Mammary microvascular endothelial cell (primary cell): Measurements from ENCODE around the gene LHX2. TPM values are rescaled to one million over a fixed set of nuclear protein-coding genes. Genes with fewer than 3 reads are reported as not detected.

Experiments used
- total RNA-seq: library from RNA; depleted of rRNA; stranded (reverse); fragments of >200 nt; gene quantifications from 2 replicates; pipeline ENCODE4 v1.2.3, GENCODE V29; 2015

The LHX2 gene
- not detected in 2 replicates for total RNA-seq

GRCh38 chr9:124011460-124012301 lies at the start of gene LHX2:
LHX2 (plus strand) TSS chr9:124011768; CDS start chr9:124012349, 581 bp downstream.

Other genes starting within 250 kb of the LHX2 start
- 8.5 and 19.3 TPM in 2 replicates for gene DENND1A, start 81.6 kb upstream of the LHX2 start, total RNA-seq
- gene NEK6, start 246.2 kb downstream of the LHX2 start, total RNA-seq: 29.5 and 32.0 TPM in 2 replicates